CD14-positive monocyte (primary cell): ENCODE results near the gene DUS1L. TPM values are rescaled to one million over a fixed set of nuclear protein-coding genes. Genes with fewer than 3 reads are reported as not detected.

Experiments used
- DNase-seq, 3 donors: peaks; one replicate each; pipeline ENCODE4 v3.0.0-alpha.2; 2011 to 2022
- H2AFZ ChIP-seq: 2 replicates; pipeline ENCODE4 v1.6.0; 2012; ENCODE audit warnings: mild to moderate bottlenecking, low read depth, low read length, inconsistent platforms; ENCODE audit not compliant: insufficient read depth, poor library complexity, severe bottlenecking
- H3K27ac ChIP-seq, 2 donors: 1 replicate in 1 of 2; 2 replicates in 1 of 2; pipeline ENCODE4 v1.5.1; 2012 to 2013; ENCODE audit warnings: low read length in 2 of 2, control low read depth in 1 of 2, inconsistent platforms in 1 of 2, low read depth in 1 of 2, mild to moderate bottlenecking in 1 of 2
- H3K27me3 ChIP-seq, 2 donors: one replicate each; pipeline versions ENCODE4 v1.6.0 to v1.6.1; 2011 to 2013; ENCODE audit warnings: low read length in 2 of 2; ENCODE audit not compliant: control insufficient read depth in 2 of 2, insufficient read depth in 2 of 2
- H3K36me3 ChIP-seq, 2 donors: replicated peaks in 1 of 2; 1 replicate in 1 of 2; 2 replicates in 1 of 2; pipeline versions ENCODE4 v1.5.1 to v1.6.1; 2012 to 2013; ENCODE audit warnings: low read length in 2 of 2, control low read depth in 1 of 2, inconsistent platforms in 1 of 2, mild to moderate bottlenecking in 1 of 2; ENCODE audit not compliant: insufficient read depth in 2 of 2, control insufficient read depth in 1 of 2
- H3K4me1 ChIP-seq, 2 donors: 1 replicate in 1 of 2; 2 replicates in 1 of 2; pipeline versions ENCODE4 v1.5.1 to v1.6.1; 2012 to 2013; ENCODE audit warnings: low read length in 2 of 2, control low read depth in 1 of 2, inconsistent platforms in 1 of 2, mild to moderate bottlenecking in 1 of 2, moderate library complexity in 1 of 2; ENCODE audit not compliant: insufficient read depth in 2 of 2, control insufficient read depth in 1 of 2
- H3K4me2 ChIP-seq: replicated peaks from 2 replicates; pipeline ENCODE3; 2012; ENCODE audit warnings: low read length, moderate library complexity, mild to moderate bottlenecking; ENCODE audit not compliant: poor library complexity, severe bottlenecking; ENCODE audit errors: extremely low read depth
- H3K4me3 ChIP-seq, 3 experiments: fragments of 200-600 bp in 1 of 3; sonication (generic) in 1 of 3; replicated peaks in 1 of 3; 1 replicate in 2 of 3; 2 replicates in 1 of 3; pipeline ENCODE4 v1.5.1; 2011 to 2013; ENCODE audit warnings: low read length in 3 of 3, mild to moderate bottlenecking in 3 of 3, control low read depth in 2 of 3, low read depth in 2 of 3, inconsistent platforms in 1 of 3, moderate library complexity in 1 of 3
- H3K79me2 ChIP-seq: 2 replicates; pipeline ENCODE4 v1.6.0; 2012; ENCODE audit warnings: mild to moderate bottlenecking, control low read depth, inconsistent platforms, low read length, moderate library complexity; ENCODE audit not compliant: insufficient read depth
- H3K9ac ChIP-seq: 2 replicates; pipeline ENCODE4 v1.6.0; 2017; ENCODE audit warnings: low read length, mild to moderate bottlenecking; ENCODE audit not compliant: insufficient read depth, poor library complexity, severe bottlenecking
- H3K9me3 ChIP-seq, 2 donors: replicated peaks in 1 of 2; 1 replicate in 1 of 2; 2 replicates in 1 of 2; pipeline versions ENCODE4 v1.5.1 to v1.6.1; 2012 to 2013; ENCODE audit warnings: low read length in 2 of 2, control low read depth in 1 of 2; ENCODE audit not compliant: control insufficient read depth in 1 of 2, insufficient read depth in 1 of 2
- H4K20me1 ChIP-seq: 2 replicates; pipeline ENCODE4 v1.6.0; 2012; ENCODE audit warnings: mild to moderate bottlenecking, low read length, control low read depth, moderate library complexity; ENCODE audit not compliant: insufficient read depth
- H3K27ac Mint-ChIP-seq, 7 donors: one replicate each; pipeline ENCODE4 v1.8.0; 2020; ENCODE audit warnings: mild to moderate bottlenecking in 7 of 7, mixed read lengths in 7 of 7, moderate library complexity in 6 of 7, inconsistent platforms in 2 of 7
- H3K27me3 Mint-ChIP-seq, 3 donors: one replicate each; pipeline ENCODE4 v1.8.0; 2021 to 2022; ENCODE audit warnings: low read depth in 3 of 3, mild to moderate bottlenecking in 3 of 3, mixed read lengths in 3 of 3, moderate library complexity in 3 of 3, inconsistent platforms in 1 of 3
- H3K36me3 Mint-ChIP-seq, 2 donors: one replicate each; pipeline ENCODE4 v1.8.0; 2020; ENCODE audit warnings: mixed read lengths in 2 of 2, inconsistent platforms in 1 of 2, mild to moderate bottlenecking in 1 of 2
- H3K4me1 Mint-ChIP-seq: one replicate; pipeline ENCODE4 v1.8.0; 2020; ENCODE audit warnings: mild to moderate bottlenecking, mixed read lengths
- H3K4me3 Mint-ChIP-seq, 2 donors: one replicate each; pipeline ENCODE4 v1.8.0; 2020; ENCODE audit warnings: mild to moderate bottlenecking in 2 of 2, mixed read lengths in 2 of 2, moderate library complexity in 1 of 2
- H3K9me3 Mint-ChIP-seq, 7 donors: one replicate each; pipeline ENCODE4 v1.8.0; 2020 to 2022; ENCODE audit warnings: mixed read lengths in 7 of 7, mild to moderate bottlenecking in 6 of 7, moderate library complexity in 6 of 7, inconsistent platforms in 2 of 7
- WGBS: methylation state at CpG from one replicate; pipeline ENCODE4 v1.1.5; 2013; ENCODE audit warnings: missing lambda C conversion rate; ENCODE audit not compliant: insufficient coverage; 5-methylcytosine and 5-hydroxymethylcytosine counted together
- intact Hi-C, 2 donors: fragments of 100-400 bp; cut with micrococcal nuclease; formaldehyde crosslinking; loops; one replicate each; pipeline versions ENCODE4 v1.15.0 to v1.15.1; 2023
- polyA plus RNA-seq, 3 donors: library from polyadenylated mRNA; depleted of rRNA in 1 of 3; unstranded in 2 of 3; stranded (reverse) in 1 of 3; fragments of 300-500 nt in 2 of 3; fragments of >200 nt in 1 of 3; fragmentation: Illumina TruSeq in 2 of 3; gene quantifications; 1 replicate in 2 of 3; 2 replicates in 1 of 3; pipeline ENCODE4 v1.2.3, GENCODE V29; 2012 to 2021
- TF ChIP-seq, protein P1 (sequence below): fragments of 200-600 bp; IDR thresholded peaks from one replicate; pipeline ENCODE4 v1.8.0; 2022; ENCODE audit warnings: antibody characterized with exemption, mild to moderate bottlenecking

DUS1L gene
- polyA plus RNA-seq, 3 donors = 23.9 to 175 (median 47.6) TPM

DNA sequence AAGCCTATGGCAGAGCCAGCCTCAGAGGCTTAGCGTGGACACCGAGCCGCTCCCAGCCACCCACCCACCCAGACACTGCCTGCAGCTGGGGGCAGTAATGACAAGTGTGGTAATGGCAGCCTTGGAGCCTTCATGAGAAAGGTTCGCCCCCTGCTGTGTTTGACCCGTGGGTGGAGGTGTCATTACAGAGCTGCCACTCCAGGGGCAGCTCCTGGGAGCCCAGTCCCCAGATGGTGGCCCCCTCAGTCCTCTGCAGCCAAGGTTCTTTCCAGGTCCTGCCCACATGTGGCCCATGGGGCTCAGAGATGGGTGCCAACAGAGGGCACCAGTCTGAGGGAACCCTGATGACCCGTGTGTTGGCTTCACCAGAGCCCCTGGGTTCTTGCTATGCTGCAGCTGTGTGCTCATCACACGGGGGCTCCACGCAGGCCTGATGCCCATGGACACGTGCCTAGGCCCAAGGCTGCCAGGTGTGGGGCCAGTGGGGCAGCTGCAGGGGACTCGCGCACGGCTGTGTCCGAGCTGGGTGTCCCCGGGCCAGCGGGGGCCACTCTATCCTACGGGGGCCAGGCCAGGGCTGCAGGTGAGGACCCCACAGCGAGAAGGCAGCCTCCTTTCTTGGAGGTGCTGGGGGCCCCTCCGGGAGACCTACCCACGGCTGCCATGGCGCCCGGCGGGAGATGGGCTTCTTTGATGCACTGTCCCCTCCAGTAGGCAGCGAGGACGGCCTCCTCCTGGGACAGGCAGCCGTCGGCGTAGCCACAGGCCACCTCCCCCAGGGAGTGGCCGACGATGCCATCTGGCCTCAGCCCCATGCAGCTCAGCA, 24.3 kb upstream of the DUS1L start:
- Histone ChIP-seq H3K4me2 (no peak overlapping the region), H2AFZ (no peak overlapping the region), H4K20me1 (no peaks in the 10 kb centered on the region), H3K9ac (no peak overlapping the region), H3K36me3 (peaks cover 82 to 85% of the 10 kb centered on the region in 2 donors), H3K9me3 (no peaks in the 10 kb centered on the region), H3K4me1 (no peaks in the 10 kb centered on the region), H3K4me3 (no peak overlapping the region), H3K27ac (no peak overlapping the region), H3K79me2 (no peaks in the 10 kb centered on the region), H3K27me3 (no peaks in the 10 kb centered on the region)
- no peak for DNase-seq
- intact Hi-C loops = loop anchor here in 1 of 2 donors (10.0 kb wide), 1 partner anchor 55 kb away; the partner anchor contains the start of genes DCXR and RAC3
- Mint-ChIP-seq H3K27me3 (peaks cover 0 to 2% (median 0%) of the 10 kb centered on the region in 3 donors), H3K9me3 (no peaks in the 10 kb centered on the region), H3K27ac (no peak overlapping the region), H3K36me3 (peaks cover 16 to 65% of the 10 kb centered on the region in 2 donors), H3K4me1 (no peaks in the 10 kb centered on the region), H3K4me3 (no peak overlapping the region)
- TF ChIP-seq, protein P1, sequence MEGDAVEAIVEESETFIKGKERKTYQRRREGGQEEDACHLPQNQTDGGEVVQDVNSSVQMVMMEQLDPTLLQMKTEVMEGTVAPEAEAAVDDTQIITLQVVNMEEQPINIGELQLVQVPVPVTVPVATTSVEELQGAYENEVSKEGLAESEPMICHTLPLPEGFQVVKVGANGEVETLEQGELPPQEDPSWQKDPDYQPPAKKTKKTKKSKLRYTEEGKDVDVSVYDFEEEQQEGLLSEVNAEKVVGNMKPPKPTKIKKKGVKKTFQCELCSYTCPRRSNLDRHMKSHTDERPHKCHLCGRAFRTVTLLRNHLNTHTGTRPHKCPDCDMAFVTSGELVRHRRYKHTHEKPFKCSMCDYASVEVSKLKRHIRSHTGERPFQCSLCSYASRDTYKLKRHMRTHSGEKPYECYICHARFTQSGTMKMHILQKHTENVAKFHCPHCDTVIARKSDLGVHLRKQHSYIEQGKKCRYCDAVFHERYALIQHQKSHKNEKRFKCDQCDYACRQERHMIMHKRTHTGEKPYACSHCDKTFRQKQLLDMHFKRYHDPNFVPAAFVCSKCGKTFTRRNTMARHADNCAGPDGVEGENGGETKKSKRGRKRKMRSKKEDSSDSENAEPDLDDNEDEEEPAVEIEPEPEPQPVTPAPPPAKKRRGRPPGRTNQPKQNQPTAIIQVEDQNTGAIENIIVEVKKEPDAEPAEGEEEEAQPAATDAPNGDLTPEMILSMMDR = no peak
- WGBS = 95% methylated on average over 25 of the region's 29 CpGs

DNA sequence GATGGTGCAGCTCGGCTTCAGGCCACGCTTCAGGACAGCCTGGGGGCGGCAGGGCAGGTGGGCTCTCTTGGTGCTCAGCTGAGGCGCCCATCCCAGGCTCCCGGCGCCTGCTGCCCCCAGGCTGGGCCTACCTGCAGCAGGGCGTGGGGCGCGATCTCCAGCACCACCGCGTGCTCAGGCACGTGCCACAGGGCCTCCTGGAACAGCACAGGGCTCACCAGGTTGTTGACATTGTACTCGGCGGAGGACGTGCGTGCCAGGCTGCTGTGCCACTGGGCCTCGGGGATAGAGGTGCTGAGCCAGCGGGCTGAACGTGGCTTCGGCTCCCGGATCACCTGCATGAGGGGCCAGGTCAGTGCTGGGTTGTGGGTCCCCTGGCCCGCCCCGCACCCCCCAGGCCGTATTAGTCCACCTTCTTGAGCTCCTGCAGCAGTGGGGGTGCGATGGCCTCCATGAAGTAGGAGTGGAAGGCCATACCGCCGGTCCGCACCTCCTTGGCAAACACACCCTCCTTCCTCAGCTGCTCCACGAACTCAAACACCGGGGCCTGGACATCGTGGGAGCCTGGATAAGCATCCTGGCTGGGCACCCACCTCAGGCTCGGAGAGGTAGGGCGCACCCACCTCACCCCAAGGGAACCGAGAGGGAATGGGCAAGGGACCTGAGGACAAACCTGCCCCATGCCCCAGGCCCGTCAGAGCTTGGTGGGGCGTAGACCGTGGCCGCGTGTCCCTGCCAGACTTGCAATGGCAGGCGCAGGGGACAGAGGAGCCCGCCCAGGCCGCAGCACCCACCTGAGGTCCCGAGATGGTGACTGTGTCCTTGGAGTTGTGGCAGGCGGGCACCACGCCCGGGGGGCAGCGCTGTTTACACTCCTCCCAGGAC, 23.5 kb upstream of the DUS1L start:
- Mint-ChIP-seq H3K4me1 (no peaks in the 10 kb centered on the region), H3K36me3 (peaks cover 20 to 72% of the 10 kb centered on the region in 2 donors), H3K4me3 (no peak overlapping the region), H3K27ac (no peak overlapping the region), H3K27me3 (peaks cover 0 to 2% (median 0%) of the 10 kb centered on the region in 3 donors), H3K9me3 (no peaks in the 10 kb centered on the region)
- TF ChIP-seq, protein P1 = no peak
- no peaks in the 10 kb centered on the region for H3K79me2 ChIP-seq
- H3K4me2 ChIP-seq = no peak overlapping the region
- H3K4me1 ChIP-seq = no peaks in the 10 kb centered on the region
- no peaks in the 10 kb centered on the region for H4K20me1 ChIP-seq
- no peak overlapping the region for H3K27ac ChIP-seq
- H3K9ac ChIP-seq = no peak overlapping the region
- H3K36me3 ChIP-seq = peaks cover 85 to 91% of the 10 kb centered on the region in 2 donors
- 98% methylated on average over 32 of the region's 47 CpGs for WGBS
- H3K27me3 ChIP-seq = no peaks in the 10 kb centered on the region
- DNase-seq = no peak
- H2AFZ ChIP-seq = no peak overlapping the region
- H3K4me3 ChIP-seq = no peak overlapping the region
- intact Hi-C loops = no loop called here
- no peaks in the 10 kb centered on the region for H3K9me3 ChIP-seq
